HG02884 (cell line): ENCODE results near the gene C4BPA.

Experiments used
- ATAC-seq: cut with Tn5 transposase; IDR thresholded peaks from one replicate; pipeline ENCODE4 v1.9.1; 2021; ENCODE audit warnings: mild to moderate bottlenecking, moderate library complexity; ENCODE audit not compliant: unreplicated experiment

Gene C4BPA

GRCh38 chr1:207077012-207077411 is 27.0 kb upstream of the C4BPA start:
- ATAC-seq, result no peak

GRCh38 chr1:207077470-207078377 is 26.3 kb upstream of the C4BPA start:
- no peak for ATAC-seq

GRCh38 chr1:207078578-207079132 is 25.4 kb upstream of the C4BPA start:
- no peak for ATAC-seq

DNA sequence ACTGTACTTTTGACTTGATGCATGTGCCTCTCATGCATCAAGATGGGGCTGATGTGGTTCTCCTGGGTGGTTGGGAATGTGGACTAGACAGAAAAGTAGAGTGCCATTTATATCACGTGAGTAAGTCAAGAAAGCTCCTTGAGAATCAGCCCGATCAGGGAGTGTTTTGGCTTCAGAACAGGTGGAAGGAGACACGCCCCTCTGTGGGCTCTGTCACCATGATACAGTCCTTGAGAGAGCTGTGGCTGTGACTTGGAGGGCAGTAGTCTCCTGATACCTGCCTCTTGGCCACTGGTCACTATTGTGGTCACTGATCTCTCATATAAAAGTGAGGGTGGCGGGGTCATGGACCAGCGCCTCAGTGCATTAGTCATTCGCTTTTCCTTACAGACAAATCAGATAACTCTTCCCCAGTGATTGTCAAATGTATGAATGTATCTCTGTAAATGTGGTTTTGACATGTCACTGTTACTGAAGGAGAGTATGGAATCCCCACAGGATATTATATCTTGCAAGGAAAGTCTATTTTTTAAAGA is 24.3 kb upstream of the C4BPA start:
- no peak for ATAC-seq

- no peak for ATAC-seq
These were observed 22.9 kb upstream of the C4BPA start for GRCh38 chr1:207081088-207081487.

DNA sequence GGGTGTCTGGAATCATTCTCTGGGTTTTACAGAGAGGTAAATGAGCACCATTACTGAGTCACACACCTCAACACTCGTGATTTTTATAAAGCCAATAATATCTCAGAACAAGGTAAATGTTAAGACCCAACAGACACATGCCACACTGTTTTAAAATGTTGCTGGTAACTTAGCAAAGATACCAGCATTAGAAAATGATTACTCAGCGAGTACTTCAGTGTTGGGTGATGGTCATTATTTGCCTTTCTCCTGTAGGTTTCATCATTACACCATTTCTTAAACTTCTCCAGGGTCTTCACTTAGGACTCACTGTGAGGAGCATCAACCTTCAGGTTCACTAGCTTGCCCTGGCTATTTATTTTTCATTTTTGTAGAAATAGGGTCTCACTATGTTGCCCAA is 22.2 kb upstream of the C4BPA start:
- ATAC-seq, result no peak

DNA sequence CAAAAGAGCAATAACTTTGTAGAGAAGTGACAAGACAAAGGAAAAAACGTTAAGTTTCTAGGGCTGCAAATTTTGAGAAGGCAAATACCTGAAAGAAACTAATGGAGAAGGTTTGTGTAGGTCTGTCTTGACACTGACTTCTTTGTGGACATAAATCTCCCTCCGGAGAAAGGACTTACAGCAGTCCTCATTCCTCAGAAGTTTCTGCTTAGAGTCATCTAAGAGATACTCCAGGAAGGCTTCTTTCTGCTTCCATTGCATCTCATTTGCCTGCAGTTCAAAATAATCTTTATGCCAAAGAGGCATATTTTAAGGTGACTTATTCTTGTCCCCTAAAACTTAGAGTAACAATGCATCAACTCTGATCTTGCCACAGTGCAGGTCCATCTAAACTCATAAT is 19.8 kb upstream of the C4BPA start:
- no peak for ATAC-seq

- no peak for ATAC-seq
These were observed 19.3 kb upstream of the C4BPA start for GRCh38 chr1:207084701-207085180.

- no peak for ATAC-seq
These were observed 18.1 kb upstream of the C4BPA start for GRCh38 chr1:207085887-207086286.

GRCh38 chr1:207088161-207088560 is 15.9 kb upstream of the C4BPA start:
- ATAC-seq, result no peak

GRCh38 chr1:207088701-207089626 is 15.1 kb upstream of the C4BPA start, which contains the start of gene C4BPB:
Gene C4BPB, plus strand, starts transcription at chr1:207088860. Its CDS starts 672 bp downstream, at chr1:207089532.
- no peak for ATAC-seq

DNA sequence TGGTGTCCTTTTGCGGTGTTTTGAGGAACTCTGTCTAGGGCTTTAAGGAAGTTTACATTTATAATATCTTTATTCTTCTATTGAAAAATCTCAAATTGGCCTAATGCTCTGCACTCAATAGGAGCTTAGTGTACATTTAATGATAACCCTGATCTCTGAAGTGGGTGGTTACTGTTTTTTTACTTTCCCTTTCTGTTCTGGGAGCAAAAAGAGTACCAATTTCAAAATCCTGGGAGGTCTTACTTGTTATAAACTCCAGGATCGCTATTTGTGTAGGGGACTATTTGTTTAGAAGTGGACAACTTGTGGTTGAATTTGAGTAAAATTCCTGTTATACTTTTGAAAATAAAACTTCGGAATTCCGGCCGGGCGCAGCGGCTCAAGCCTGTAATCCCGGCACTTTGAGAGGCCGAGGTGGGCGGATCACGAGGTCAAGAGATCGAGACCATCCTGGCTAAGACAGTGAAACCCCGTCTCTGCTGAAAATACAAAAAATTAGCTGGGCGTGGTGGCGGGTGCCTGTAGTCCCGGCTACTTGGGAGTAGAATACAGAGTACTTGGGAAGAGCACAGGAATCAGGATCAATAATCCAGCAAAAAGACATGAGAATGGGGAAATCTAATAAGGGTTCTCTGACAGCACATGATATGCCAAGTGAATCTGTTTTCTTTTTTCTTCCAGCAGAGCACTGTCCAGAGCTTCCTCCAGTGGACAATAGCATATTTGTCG is 14.2 kb upstream of the C4BPA start:
- ATAC-seq, result no peak

DNA sequence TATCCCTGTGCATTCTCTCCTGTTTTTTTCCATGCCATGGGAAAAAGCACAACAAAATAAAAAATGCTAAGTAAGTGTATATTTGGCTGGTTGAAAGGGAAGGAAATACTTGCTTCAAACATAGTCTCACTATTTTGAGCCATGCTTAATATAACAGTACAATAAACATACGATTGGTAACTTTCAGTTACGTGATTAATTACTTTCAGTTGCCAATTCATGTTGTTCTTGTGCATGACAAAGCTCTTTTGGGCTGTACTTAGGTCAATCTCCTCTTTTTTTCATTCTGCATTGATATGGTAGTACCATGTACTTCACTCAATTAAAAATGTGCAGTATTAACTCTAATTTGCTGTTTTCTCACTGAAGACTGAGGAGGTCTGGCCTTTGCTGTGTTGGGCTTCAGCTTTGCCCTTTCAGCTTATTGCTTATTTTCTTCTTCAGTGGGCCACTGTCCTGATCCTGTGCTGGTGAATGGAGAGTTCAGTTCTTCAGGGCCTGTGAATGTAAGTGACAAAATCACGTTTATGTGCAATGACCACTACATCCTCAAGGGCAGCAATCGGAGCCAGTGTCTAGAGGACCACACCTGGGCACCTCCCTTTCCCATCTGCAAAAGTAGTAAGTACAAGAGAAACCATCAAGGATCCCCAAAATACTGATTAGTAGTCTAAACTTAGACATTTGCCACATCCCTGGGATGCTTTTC is 12.7 kb upstream of the C4BPA start:
- no peak for ATAC-seq

DNA sequence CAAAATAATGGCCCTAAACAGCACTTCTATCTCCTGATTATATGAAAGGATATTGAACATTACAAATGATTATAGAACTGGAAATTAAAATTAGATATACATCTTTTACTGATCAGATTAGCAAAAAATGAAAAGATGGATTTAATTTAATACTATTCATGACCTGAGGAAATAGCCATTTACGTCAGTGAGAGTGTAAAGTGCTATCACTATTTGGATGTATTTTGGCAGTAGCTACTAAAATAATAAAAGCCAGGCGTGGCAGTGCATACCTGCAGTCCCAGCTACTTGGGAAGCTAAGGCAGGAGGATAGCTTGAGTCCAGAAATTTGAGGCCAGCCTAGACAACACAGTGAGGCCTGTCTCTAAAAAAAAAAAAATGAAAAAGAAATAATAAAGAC is 10.1 kb upstream of the C4BPA start:
- no peak for ATAC-seq

- peak; percentile 94 for ATAC-seq
These were observed 6.1 kb upstream of the C4BPA start for GRCh38 chr1:207097871-207098324.

GRCh38 chr1:207101720-207102119 is 2.3 kb upstream of the C4BPA start:
- ATAC-seq, result no peak

- no peak for ATAC-seq
These were observed 1.9 kb upstream of the C4BPA start for GRCh38 chr1:207102146-207102545.

- ATAC-seq, result no peak
These were observed 1.4 kb upstream of the C4BPA start for GRCh38 chr1:207102659-207103058.

- no peak for ATAC-seq
These were observed 5.0 kb downstream of the C4BPA start for GRCh38 chr1:207109004-207109403.
